Osteoblast (primary cell): Measurements from ENCODE around the gene TBC1D5. TPM values are rescaled to one million over a fixed set of nuclear protein-coding genes. Genes with fewer than 3 reads are reported as not detected.

Experiments used
- DNase-seq: peaks from one replicate; pipeline ENCODE4 v3.0.0; 2011; ENCODE audit warnings: low spot score, mixed read lengths; ENCODE audit not compliant: insufficient read length; ENCODE audit errors: missing footprints
- H2AFZ ChIP-seq: 2 replicates; pipeline ENCODE4 v1.6.0; 2011; ENCODE audit warnings: mild to moderate bottlenecking, low read length
- H3K27ac ChIP-seq: 2 replicates; pipeline ENCODE4 v1.5.1; 2011; ENCODE audit warnings: mild to moderate bottlenecking, low read depth, low read length, moderate library complexity
- H3K27me3 ChIP-seq: 2 replicates; pipeline ENCODE4 v1.6.0; 2012; ENCODE audit warnings: mild to moderate bottlenecking, control low read depth, inconsistent platforms, low read length, moderate library complexity; ENCODE audit not compliant: insufficient read depth
- H3K36me3 ChIP-seq: 2 replicates; pipeline ENCODE4 v1.5.1; 2011; ENCODE audit warnings: mild to moderate bottlenecking, low read length, control low read depth, moderate library complexity; ENCODE audit not compliant: insufficient read depth
- H3K4me1 ChIP-seq: 2 replicates; pipeline ENCODE4 v1.5.1; 2011; ENCODE audit warnings: mild to moderate bottlenecking, low read length, control low read depth, moderate library complexity; ENCODE audit not compliant: insufficient read depth
- H3K4me2 ChIP-seq: 2 replicates; pipeline ENCODE4 v1.6.0; 2011; ENCODE audit warnings: mild to moderate bottlenecking, low read length; ENCODE audit not compliant: insufficient read depth
- H3K4me3 ChIP-seq: fragments of 200-600 bp; sonication (generic); 3 replicates; pipeline ENCODE4 v1.5.1; 2012; ENCODE audit warnings: mild to moderate bottlenecking, low read length, inconsistent platforms; ENCODE audit not compliant: insufficient read depth
- H3K79me2 ChIP-seq: 2 replicates; pipeline ENCODE4 v1.6.0; 2012; ENCODE audit warnings: mild to moderate bottlenecking, low read length, control low read depth, inconsistent platforms; ENCODE audit not compliant: insufficient read depth
- H3K9me3 ChIP-seq: 2 replicates; pipeline ENCODE4 v1.5.1; 2011; ENCODE audit warnings: low read depth, low read length, control low read depth
- H4K20me1 ChIP-seq: 2 replicates; pipeline ENCODE4 v1.6.0; 2012; ENCODE audit warnings: mild to moderate bottlenecking, low read length, control low read depth; ENCODE audit not compliant: insufficient read depth
- CTCF ChIP-seq: IDR thresholded peaks from 2 replicates; pipeline ENCODE4 v1.5.1; 2011; ENCODE audit warnings: mild to moderate bottlenecking, low read depth, low read length, moderate library complexity; ENCODE audit errors: extremely low read depth
- total RNA-seq: library from RNA; depleted of rRNA; stranded (reverse); fragments of >200 nt; gene quantifications from 2 replicates; pipeline ENCODE4 v1.2.3, GENCODE V29; 2012

Gene TBC1D5
- total RNA-seq, 1 donor, result 117 TPM

GRCh38 chr3:17258823-17259436, 483.5 kb downstream of the TBC1D5 start:
- TF ChIP-seq CTCF, result peak; percentile 75
- no peaks in the 10 kb centered on the region for H3K79me2 ChIP-seq
- no peaks in the 10 kb centered on the region for H4K20me1 ChIP-seq
- no peaks in the 10 kb centered on the region for H3K27me3 ChIP-seq
- H3K27ac ChIP-seq, result no peak overlapping the region
- H2AFZ ChIP-seq, result no peak overlapping the region
- no peaks in the 10 kb centered on the region for H3K36me3 ChIP-seq
- peak; percentile 77 for DNase-seq
- H3K4me3 ChIP-seq, result no peak overlapping the region
- H3K4me2 ChIP-seq, result no peak overlapping the region
- H3K9me3 ChIP-seq, result no peaks in the 10 kb centered on the region
- H3K4me1 ChIP-seq, result no peaks in the 10 kb centered on the region

GRCh38 chr3:17257269-17257668, 485.2 kb downstream of the TBC1D5 start:
- Histone ChIP-seq H4K20me1 (no peaks in the 10 kb centered on the region), H3K36me3 (no peaks in the 10 kb centered on the region), H3K79me2 (no peaks in the 10 kb centered on the region), H3K4me3 (no peak overlapping the region), H3K27me3 (no peaks in the 10 kb centered on the region), H3K27ac (no peak overlapping the region), H3K9me3 (no peaks in the 10 kb centered on the region), H3K4me2 (no peak overlapping the region), H3K4me1 (no peaks in the 10 kb centered on the region), H2AFZ (no peak overlapping the region)
- DNase-seq, result no peak
- TF ChIP-seq CTCF, result no peak

- no peaks in the 10 kb centered on the region for H3K79me2 ChIP-seq
- no peaks in the 10 kb centered on the region for H4K20me1 ChIP-seq
- no peaks in the 10 kb centered on the region for H3K27me3 ChIP-seq
- H3K4me3 ChIP-seq, result no peak overlapping the region
- H3K4me1 ChIP-seq, result no peaks in the 10 kb centered on the region
- H2AFZ ChIP-seq, result no peak overlapping the region
- TF ChIP-seq CTCF, result no peak
- no peak overlapping the region for H3K4me2 ChIP-seq
- DNase-seq, result no peak
- H3K9me3 ChIP-seq, result no peaks in the 10 kb centered on the region
- no peaks in the 10 kb centered on the region for H3K36me3 ChIP-seq
- no peak overlapping the region for H3K27ac ChIP-seq
Observed at GRCh38 chr3:17243621-17244020, 498.8 kb downstream of the TBC1D5 start.

GRCh38 chr3:17239417-17239816, 503.0 kb downstream of the TBC1D5 start:
- TF ChIP-seq CTCF, result no peak

More at GRCh38 chr3:17239417-17239816, 503.0 kb downstream of the TBC1D5 start:
- Histone ChIP-seq H3K79me2 (no peaks in the 10 kb centered on the region), H3K27ac (no peak overlapping the region), H3K4me3 (no peak overlapping the region), H3K36me3 (no peaks in the 10 kb centered on the region), H3K9me3 (no peaks in the 10 kb centered on the region), H2AFZ (no peak overlapping the region), H3K27me3 (no peaks in the 10 kb centered on the region), H3K4me1 (no peaks in the 10 kb centered on the region), H4K20me1 (no peaks in the 10 kb centered on the region), H3K4me2 (no peak overlapping the region)
- peak; percentile 5 for DNase-seq
